Neural crest cell (in vitro differentiated cells): ENCODE measurements around the gene EXD3. TPM values are rescaled to one million over a fixed set of nuclear protein-coding genes. Genes with fewer than 3 reads are reported as not detected.

ENCODE experiments used
- DNase-seq: peaks from one replicate; pipeline ENCODE4 v3.0.0; 2021; ENCODE audit warnings: low read depth, mixed read lengths, low spot score
- H3K27ac Mint-ChIP-seq: one replicate; pipeline ENCODE4 v1.8.0; 2021; ENCODE audit warnings: mild to moderate bottlenecking, mixed read lengths; ENCODE audit not compliant: unreplicated experiment
- H3K27me3 Mint-ChIP-seq: 2 replicates; pipeline ENCODE4 v1.8.0; 2021; ENCODE audit warnings: low read depth, mild to moderate bottlenecking, mixed read lengths
- H3K36me3 Mint-ChIP-seq: 2 replicates; pipeline ENCODE4 v1.8.0; 2021; ENCODE audit warnings: low read depth, mild to moderate bottlenecking, mixed read lengths
- H3K4me1 Mint-ChIP-seq: 2 replicates; pipeline ENCODE4 v1.8.0; 2021; ENCODE audit warnings: mixed read lengths
- H3K4me3 Mint-ChIP-seq: one replicate; pipeline ENCODE4 v1.8.0; 2021; ENCODE audit warnings: mild to moderate bottlenecking, mixed read lengths
- H3K9me3 Mint-ChIP-seq: 2 replicates; pipeline ENCODE4 v1.8.0; 2021; ENCODE audit warnings: mixed read lengths
- CTCF ChIP-seq: fragments of 200-600 bp; sonication (generic); conservative IDR thresholded peaks from 2 replicates; pipeline ENCODE4 v1.5.0; 2021; ENCODE audit warnings: antibody characterized with exemption, mild to moderate bottlenecking
- total RNA-seq: library from RNA; stranded (reverse); gene quantifications from 2 replicates; pipeline ENCODE4 v1.2.1, GENCODE V29; 2021

EXD3 gene
- total RNA-seq, 1 donor from 2014 or later, result 15.1 TPM

DNA sequence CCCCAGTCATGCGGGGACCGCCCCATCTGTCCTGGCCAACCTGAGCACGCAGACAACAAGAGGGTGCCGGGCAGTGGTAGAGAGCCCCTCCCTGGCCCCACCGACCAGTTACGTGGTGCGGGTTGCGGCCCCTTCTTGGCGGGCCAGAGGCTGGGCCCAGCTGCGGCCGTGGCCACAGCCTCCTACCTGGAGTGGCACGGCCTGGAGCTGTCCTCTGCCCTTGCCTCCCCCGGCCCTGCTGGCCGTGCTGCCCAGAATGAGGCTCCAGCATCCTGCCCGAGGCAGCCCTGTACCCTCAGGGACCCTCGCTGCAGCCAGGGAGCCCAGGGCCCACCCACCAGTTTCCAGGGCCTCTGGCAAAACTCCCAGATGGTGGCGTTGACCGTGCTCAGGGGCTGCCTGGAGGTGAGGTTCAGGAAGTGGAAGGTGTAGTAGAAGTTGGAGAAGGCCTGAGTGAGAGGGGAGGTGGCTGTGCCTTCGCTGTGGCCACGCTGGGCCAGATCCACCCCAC, 12.5 kb upstream of the EXD3 start:
- Mint-ChIP-seq H3K9me3 (no peaks in the 10 kb centered on the region), H3K4me1 (no peaks in the 10 kb centered on the region), H3K27ac (no peak overlapping the region), H3K36me3 (no peaks in the 10 kb centered on the region), H3K27me3 (peaks cover 2% of the 10 kb centered on the region), H3K4me3 (no peak overlapping the region)
- TF ChIP-seq CTCF, result no peak
- no peak for DNase-seq

DNA sequence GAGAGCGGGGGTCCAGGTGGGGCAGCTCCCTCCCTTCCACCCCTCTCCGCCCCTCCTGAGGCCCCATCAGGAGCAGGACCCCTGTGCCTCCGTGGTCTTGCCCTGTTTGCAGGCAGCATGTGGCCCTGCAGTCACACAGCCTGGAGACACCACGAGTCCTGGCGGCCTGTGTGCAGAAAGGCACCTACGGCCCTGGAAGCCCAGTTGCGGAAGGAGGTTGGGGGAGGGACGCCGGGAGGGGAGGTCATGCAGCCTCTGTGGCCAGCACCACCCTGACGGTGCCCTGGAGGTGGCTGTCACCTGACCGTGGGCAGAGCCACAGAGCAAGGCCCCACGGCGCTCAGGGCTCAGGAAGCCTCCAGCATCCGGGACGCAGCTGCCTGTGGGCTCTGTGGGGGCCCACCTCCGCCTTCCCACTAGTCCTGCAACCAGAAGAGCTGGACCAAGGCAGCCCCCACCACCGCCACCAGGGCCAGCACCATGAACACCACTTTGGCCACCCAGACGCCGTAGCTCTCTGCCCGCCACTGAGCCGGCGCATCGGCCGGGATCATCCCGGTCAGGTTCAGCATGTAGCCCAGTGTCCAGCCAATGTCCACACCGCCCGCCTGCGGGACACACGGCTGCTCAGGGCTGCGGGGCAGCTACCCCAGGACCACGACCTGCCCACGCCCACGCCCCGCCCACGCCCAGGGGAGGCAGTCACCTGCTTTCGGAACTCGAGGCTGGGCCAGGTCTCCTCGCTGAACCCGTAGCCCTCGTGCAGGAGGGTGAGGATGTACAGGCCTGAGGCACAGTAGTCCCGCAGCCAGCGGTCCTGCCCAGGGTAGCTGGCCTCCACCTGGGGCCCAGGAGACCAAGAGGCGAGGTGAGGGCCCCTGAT, 11.8 kb upstream of the EXD3 start:
- Mint-ChIP-seq H3K36me3 (no peaks in the 10 kb centered on the region), H3K4me1 (no peaks in the 10 kb centered on the region), H3K27ac (no peak overlapping the region), H3K4me3 (no peak overlapping the region), H3K9me3 (no peaks in the 10 kb centered on the region), H3K27me3 (peaks cover 2% of the 10 kb centered on the region)
- no peak for TF ChIP-seq CTCF
- DNase-seq, result no peak

- H3K27ac Mint-ChIP-seq, result no peak overlapping the region
- no peak for DNase-seq
- H3K4me1 Mint-ChIP-seq, result no peaks in the 10 kb centered on the region
- H3K27me3 Mint-ChIP-seq, result no peaks in the 10 kb centered on the region
- no peaks in the 10 kb centered on the region for H3K9me3 Mint-ChIP-seq
- no peak for TF ChIP-seq CTCF
- H3K36me3 Mint-ChIP-seq, result no peaks in the 10 kb centered on the region
- no peak overlapping the region for H3K4me3 Mint-ChIP-seq
Observed at GRCh38 chr9:137433916-137434431, 11.0 kb upstream of the EXD3 start.

DNA sequence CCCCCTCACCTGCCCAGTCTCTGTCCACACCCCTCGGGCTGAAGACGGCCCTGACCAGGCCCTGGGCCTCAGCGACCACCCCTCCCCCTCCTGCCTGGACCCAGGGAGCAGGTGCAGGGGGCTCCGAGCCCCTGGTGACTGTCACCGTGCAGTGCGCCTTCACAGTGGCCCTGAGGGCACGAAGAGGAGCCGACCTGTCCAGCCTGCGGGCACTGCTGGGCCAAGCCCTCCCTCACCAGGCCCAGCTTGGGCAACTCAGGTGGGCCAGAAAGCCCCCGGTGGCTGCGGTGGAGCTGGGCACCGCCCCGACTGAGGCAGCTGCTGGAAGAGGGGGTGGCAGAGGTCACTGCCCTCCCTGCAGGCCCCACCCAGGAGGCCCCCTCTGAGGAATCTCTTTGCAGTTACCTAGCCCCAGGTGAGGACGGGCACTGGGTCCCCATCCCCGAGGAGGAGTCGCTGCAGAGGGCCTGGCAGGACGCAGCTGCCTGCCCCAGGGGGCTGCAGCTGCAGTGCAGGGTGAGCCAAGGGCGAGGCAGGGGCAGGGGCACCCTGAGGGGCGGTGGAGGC, 10.5 kb upstream of the EXD3 start:
- no peaks in the 10 kb centered on the region for H3K36me3 Mint-ChIP-seq
- no peak overlapping the region for H3K27ac Mint-ChIP-seq
- H3K4me1 Mint-ChIP-seq, result no peaks in the 10 kb centered on the region
- DNase-seq, result no peak
- no peaks in the 10 kb centered on the region for H3K9me3 Mint-ChIP-seq
- H3K4me3 Mint-ChIP-seq, result no peak overlapping the region
- no peaks in the 10 kb centered on the region for H3K27me3 Mint-ChIP-seq
- no peak for TF ChIP-seq CTCF

DNA sequence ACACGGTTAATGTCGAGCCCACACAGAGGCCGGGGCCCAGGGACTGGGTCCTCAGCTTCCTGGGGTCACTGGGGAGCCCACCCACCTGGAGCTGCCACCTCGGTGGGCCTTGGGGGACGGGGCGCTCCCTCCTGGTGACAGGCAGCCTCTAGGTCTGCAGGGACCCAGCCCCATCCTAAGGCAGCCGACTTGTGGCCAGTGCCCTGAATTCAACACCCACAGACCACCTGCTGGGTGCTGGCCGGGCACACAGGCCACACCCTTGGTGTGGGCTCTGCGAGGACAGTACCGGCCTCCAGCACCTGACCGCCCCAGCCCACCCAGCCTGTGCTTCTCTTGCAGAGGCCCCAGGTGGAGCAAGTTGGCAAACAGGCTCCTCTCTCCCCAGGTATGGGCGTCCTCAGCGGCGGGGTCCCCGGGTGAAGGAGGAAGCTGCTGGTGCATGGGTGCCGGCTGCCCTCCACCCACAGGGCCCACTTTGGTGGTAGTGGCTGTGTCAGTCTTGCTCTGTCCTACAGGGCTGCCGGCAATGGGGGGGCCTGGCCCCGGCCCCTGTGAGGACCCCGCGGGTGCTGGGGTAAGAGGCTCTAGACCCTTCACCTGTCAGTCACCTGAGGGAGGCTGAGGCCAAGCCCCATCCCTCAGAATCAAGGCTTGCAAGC, 9.9 kb upstream of the EXD3 start:
- Mint-ChIP-seq H3K27me3 (no peaks in the 10 kb centered on the region), H3K9me3 (no peaks in the 10 kb centered on the region), H3K4me1 (no peaks in the 10 kb centered on the region), H3K4me3 (no peak overlapping the region), H3K27ac (no peak overlapping the region), H3K36me3 (no peaks in the 10 kb centered on the region)
- DNase-seq, result no peak
- TF ChIP-seq CTCF, result no peak
